Type B pancreatic cell (in vitro differentiated cells): ENCODE data around the gene HRG. TPM values are rescaled to one million over a fixed set of nuclear protein-coding genes. Genes with fewer than 3 reads are reported as not detected.
"Not testable (repeated sequence)": the region's sequence is repeated elsewhere in the genome, so short reads cannot be mapped to it uniquely, and the experiment has no call there.

Experiments
- DNase-seq: peaks from one replicate; pipeline ENCODE4 v3.0.0; 2021; ENCODE audit warnings: mixed read lengths; ENCODE audit not compliant: unreplicated experiment; ENCODE audit errors: extremely low spot score
- H3K27ac Mint-ChIP-seq: 2 replicates; pipeline ENCODE4 v1.8.0; 2021; ENCODE audit warnings: mild to moderate bottlenecking, mixed read lengths
- H3K27me3 Mint-ChIP-seq: 2 replicates; pipeline ENCODE4 v1.8.0; 2021; ENCODE audit warnings: mixed read lengths
- H3K36me3 Mint-ChIP-seq: 2 replicates; pipeline ENCODE4 v1.8.0; 2021; ENCODE audit warnings: mixed read lengths
- H3K4me1 Mint-ChIP-seq: one replicate; pipeline ENCODE4 v1.8.0; 2021; ENCODE audit warnings: mixed read lengths; ENCODE audit not compliant: unreplicated experiment
- H3K4me3 Mint-ChIP-seq: 2 replicates; pipeline ENCODE4 v1.8.0; 2021; ENCODE audit warnings: mild to moderate bottlenecking, mixed read lengths
- H3K9me3 Mint-ChIP-seq: 2 replicates; pipeline ENCODE4 v1.8.0; 2021; ENCODE audit warnings: mixed read lengths
- CTCF ChIP-seq: fragments of 200-600 bp; sonication (generic); conservative IDR thresholded peaks from 2 replicates; pipeline ENCODE4 v1.5.0; 2021; ENCODE audit warnings: antibody characterized with exemption, mild to moderate bottlenecking
- total RNA-seq: library from RNA; stranded (reverse); gene quantifications from 2 replicates; pipeline ENCODE4 v1.2.1, GENCODE V29; 2021; ENCODE audit warnings: low replicate concordance

Gene HRG
- total RNA-seq, 1 donor from 2014 or later, result not detected

GRCh38 chr3:186626254-186626847 is 39.5 kb upstream of the HRG start:
- H3K9me3 Mint-ChIP-seq, result no peaks in the 10 kb centered on the region
- H3K4me3 Mint-ChIP-seq, result no peak overlapping the region
- peaks cover 26% of the 10 kb centered on the region for H3K27me3 Mint-ChIP-seq
- H3K27ac Mint-ChIP-seq, result no peak overlapping the region
- H3K36me3 Mint-ChIP-seq, result no peaks in the 10 kb centered on the region
- no peak for DNase-seq
- no peak for TF ChIP-seq CTCF
- H3K4me1 Mint-ChIP-seq, result no peaks in the 10 kb centered on the region

GRCh38 chr3:186627852-186628414 is 37.9 kb upstream of the HRG start:
- Mint-ChIP-seq H3K4me3 (no peak overlapping the region), H3K36me3 (no peaks in the 10 kb centered on the region)

GRCh38 chr3:186628756-186629155 is 37.1 kb upstream of the HRG start:
- Mint-ChIP-seq H3K27me3 (peaks cover 20% of the 10 kb centered on the region), H3K27ac (no peak overlapping the region), H3K36me3 (no peaks in the 10 kb centered on the region), H3K4me1 (no peaks in the 10 kb centered on the region), H3K4me3 (no peak overlapping the region), H3K9me3 (no peaks in the 10 kb centered on the region)
- no peak for DNase-seq
- TF ChIP-seq CTCF, result no peak

More at GRCh38 chr3:186627852-186628414, 37.9 kb upstream of the HRG start:
- Mint-ChIP-seq H3K4me1 (no peaks in the 10 kb centered on the region), H3K9me3 (no peaks in the 10 kb centered on the region), H3K27me3 (peaks cover 20% of the 10 kb centered on the region), H3K27ac (no peak overlapping the region)
- TF ChIP-seq CTCF, result no peak
- no peak for DNase-seq

- no peaks in the 10 kb centered on the region for H3K36me3 Mint-ChIP-seq
- H3K27ac Mint-ChIP-seq, result no peak overlapping the region
- no peaks in the 10 kb centered on the region for H3K9me3 Mint-ChIP-seq
- no peak for TF ChIP-seq CTCF
- no peak overlapping the region for H3K4me3 Mint-ChIP-seq
- peaks cover 25% of the 10 kb centered on the region for H3K27me3 Mint-ChIP-seq
- DNase-seq, result no peak
- H3K4me1 Mint-ChIP-seq, result no peaks in the 10 kb centered on the region
Observed at GRCh38 chr3:186630950-186631641, 34.7 kb upstream of the HRG start.

- Mint-ChIP-seq H3K4me1 (no peaks in the 10 kb centered on the region), H3K27ac (no peak overlapping the region), H3K36me3 (no peaks in the 10 kb centered on the region), H3K4me3 (no peak overlapping the region), H3K27me3 (peaks cover 36% of the 10 kb centered on the region), H3K9me3 (no peaks in the 10 kb centered on the region)
- no peak for TF ChIP-seq CTCF
- DNase-seq, result no peak
Observed at GRCh38 chr3:186633481-186633880, 32.3 kb upstream of the HRG start.

- H3K4me1 Mint-ChIP-seq, H3K36me3 Mint-ChIP-seq, H3K27ac Mint-ChIP-seq, H3K9me3 Mint-ChIP-seq, DNase-seq, H3K4me3 Mint-ChIP-seq: not testable (repeated sequence)
- H3K27me3 Mint-ChIP-seq, result peaks cover 41% of the 10 kb centered on the region
Observed at GRCh38 chr3:186634207-186634606, 31.6 kb upstream of the HRG start.
